HG03280 (cell line): ENCODE data around the gene GSG1.
"Not testable (repeated sequence)": the region's sequence is repeated elsewhere in the genome, so short reads cannot be mapped to it uniquely, and the experiment has no call there.

Experiments used
- ATAC-seq: cut with Tn5 transposase; IDR thresholded peaks from one replicate; pipeline ENCODE4 v1.9.1; 2021; ENCODE audit warnings: mild to moderate bottlenecking, moderate library complexity; ENCODE audit not compliant: unreplicated experiment

Gene GSG1

DNA sequence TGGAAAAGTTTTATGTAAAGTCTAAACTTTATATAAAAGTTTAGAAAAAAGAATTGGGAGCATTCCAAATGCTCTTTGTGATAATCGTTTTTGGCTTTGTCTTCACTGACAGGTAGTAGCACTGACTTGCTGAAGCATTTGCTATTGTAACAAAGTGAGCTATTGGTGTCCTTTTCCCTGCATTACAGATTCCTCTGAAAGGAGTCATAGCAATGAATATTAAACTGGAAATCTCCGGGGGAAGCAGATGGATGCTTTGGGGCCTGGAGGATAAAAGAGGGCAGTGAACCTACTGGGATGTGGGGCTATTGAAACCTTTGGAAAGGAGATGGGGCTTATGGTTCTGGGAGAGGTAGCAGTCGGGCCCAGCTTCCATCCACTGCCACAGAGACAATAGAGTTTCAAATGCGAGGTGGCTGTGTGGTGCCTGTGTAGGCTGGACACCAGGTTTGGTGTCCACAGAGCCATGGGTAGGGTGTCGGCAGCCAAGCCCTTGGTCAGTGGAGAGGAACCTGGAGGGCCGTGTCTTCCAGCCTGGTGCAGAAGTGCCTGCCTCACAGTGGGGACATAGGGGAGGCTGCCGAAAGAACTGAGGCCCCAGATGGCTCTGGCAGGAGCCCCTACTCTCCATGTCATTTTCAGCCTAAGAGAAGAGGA is 10.1 kb downstream of the GSG1 start:
- ATAC-seq = no peak

DNA sequence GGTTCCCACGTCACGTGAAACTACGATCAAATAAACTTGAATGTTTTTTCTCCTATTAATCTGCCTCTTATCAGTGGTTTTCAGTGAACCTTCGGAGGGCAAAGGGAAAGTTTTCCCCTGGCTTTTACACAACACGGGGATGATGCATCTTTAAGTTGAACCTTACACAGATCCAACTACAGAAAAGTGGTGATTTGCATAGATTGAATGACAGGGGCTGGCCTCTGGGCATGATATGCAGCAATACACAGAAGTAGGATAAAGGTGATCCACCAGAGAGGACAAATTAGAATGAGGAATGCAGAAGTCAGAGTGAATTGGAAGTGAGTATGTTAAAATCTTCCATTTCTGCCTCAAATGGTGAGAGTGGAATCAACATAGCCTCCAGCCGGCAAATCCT is 11.6 kb downstream of the GSG1 start:
- no peak for ATAC-seq

DNA sequence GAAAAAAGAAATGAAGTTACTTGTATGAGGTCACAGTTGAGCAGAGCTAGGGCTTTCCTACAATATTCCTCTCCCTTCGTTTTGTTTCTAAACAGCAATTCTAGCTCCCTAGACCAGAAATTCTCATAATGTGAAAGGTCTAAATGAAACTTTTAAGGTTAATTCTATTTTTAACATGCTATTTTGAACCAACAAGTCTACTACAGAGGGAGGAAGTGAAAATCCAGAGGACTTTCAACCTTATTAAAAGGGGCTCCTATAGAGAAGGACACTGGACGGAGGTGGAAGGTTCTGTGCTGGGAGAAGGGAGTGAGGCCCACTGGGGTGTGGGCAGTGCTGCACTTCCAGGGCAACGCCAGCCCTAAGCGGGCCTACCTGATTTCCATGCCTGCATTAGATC is 13.4 kb downstream of the GSG1 start:
- ATAC-seq = no peak

DNA sequence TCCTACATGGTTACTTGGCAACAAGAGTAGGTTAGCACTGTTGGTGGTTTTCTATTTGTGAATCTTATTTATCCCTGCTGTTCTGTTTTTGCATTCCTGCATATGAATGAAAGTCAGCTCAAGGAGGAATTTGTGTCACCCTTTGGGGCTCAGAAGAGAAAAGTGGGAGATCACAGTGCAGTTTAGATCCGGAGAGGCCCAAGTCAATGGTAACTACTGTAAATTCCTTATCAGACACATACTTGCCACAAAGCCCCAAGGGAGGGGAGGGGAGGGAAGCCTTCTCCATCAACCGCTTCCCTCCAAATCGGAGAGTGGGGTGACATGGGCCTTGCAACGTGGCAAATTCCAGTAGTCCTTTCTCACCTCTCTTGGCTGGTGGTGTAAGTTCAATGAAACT is 15.0 kb downstream of the GSG1 start:
- ATAC-seq = no peak

DNA sequence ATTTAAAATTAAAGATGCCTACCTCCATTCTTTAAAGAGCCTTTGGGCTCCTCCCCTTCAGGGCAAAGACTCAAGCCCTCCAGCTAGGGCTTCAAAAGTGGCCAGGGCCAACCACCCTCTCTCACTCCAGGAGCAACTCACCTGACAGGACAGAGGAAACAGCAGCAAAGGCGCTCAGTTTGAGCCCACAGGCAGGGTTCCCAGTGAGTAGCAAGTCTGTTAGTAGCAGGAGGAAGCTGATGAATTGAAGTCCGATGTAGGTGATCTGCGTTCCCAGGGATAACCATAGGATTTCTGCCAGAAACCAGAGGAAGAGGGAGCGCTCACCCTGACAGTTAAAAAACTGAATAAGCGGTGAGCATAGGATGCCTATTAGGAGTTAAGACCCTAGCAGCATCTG is 15.7 kb downstream of the GSG1 start:
- no peak for ATAC-seq

DNA sequence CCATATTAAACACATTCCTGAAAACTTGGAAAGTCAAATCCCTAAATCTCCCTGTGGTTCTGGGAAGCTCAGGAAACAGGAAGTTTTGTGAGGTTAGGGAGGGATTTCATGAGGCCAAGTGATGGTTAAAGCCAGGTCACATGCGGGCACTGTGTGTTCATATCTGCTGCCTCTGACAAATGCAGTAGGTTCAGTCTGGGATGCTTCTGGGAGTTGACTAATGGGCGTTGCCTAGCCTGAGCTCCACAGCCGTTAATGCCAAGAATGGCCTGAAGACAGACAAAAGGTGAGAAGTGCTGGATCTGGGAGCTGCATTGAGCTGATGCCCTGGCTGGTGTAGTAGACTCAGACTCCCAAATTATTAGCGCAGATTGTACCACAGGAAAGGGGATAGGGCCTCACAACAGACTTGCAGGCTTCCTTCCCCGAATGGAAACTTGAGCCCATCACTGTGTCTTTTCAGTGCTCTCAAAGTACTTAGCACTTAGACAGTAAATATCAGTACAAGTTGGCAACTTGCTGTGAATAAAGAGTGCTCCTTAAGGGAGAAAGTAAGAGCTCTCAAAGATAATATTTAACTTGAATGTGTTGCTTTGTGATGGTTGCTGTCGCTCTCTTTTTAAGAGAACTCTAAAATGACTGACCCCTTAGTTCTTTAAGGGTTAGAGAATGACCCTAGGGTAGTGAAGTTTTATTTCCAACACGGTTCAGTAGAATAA is 17.3 kb downstream of the GSG1 start:
- ATAC-seq = no peak

DNA sequence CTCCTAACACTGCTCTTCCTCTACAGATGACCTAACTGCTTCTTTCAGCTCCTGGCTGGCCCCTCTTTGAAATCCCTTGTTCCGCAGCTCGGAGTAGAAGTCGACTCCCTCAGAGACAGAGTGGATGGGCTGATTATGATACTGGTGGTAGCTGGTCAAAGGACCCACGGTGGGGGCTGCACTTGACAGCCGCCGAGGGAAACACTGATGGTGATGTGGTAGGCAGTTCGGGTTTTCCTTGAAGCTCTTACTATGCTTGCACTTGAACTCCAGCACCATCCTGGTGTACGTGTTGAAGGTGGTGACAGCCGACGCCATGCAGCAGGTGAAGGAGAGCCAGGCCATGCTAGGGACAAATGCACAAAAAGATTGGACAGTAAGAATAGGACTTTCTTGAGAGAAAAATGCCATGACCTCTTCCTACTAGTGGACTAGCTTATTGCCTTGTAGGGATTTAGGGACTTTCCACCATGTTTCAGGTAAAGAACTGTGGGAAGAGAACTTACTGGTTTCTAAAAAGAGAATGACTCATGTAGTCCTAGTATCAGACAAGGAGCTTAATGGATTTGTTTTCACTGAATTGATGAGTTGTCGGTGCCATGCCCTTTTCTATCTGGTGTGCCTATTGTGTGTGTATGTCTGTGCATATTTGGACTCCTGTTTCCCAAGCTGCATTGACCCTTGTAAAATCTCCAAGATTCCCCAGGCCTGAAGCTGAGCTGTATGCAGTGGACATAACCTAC is 18.4 kb downstream of the GSG1 start:
- no peak for ATAC-seq

DNA sequence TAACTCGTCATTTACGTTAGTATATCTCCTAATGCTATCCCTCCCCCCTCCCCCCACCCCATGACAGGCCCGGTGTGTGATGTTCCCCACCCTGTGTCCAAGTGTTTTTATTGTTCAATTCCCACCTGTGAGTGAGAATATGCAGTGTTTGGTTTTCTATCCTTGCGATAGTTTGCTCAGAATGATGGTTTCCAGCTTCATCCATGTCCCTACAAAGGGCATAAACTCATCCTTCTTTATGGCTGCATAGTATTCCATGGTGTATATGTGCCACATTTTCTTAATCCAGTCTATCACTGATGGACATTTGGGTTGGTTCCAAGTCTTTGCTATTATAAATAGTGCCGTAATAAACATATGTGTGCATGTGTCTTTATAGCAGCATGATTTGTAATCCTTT is 19.8 kb downstream of the GSG1 start:
- ATAC-seq = not testable (repeated sequence)

DNA sequence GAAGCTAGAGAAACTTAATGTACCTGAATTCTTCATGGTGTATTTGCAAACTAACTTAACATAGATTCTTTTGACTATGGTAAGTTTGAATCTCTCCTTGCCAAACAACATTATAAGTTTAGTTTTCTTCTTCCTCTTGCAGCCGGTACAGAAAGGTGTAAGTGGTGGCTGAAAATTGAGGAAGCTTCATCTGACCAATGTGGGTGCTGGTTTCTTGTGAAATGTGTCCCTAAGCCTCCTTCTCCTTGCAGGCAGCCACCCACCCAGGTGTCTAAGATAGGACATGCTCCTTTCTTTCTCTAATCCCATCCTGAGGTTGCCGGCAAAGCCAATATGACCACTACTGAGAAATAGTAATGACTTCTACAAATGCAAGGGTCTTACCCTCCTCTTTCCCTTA is 20.6 kb downstream of the GSG1 start:
- ATAC-seq = no peak

DNA sequence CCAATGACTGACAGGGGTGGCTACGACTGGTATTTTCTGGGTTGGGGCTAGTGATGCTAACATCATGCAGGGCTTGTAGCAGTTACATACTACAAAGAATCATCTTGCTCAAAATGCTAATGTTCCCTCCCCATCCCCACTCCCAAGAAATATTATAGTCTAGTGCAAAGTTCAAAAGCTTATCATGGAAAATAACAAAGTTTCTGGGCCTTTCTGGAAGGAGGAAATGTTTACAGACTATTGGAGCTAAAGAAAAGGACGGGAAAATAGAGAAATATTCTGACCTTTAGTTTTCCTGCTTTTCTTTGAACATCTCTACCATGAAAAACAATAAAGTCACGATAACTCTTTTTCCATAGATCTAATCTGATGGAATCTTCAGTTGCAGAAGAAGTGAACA is 23.2 kb downstream of the GSG1 start:
- no peak for ATAC-seq

DNA sequence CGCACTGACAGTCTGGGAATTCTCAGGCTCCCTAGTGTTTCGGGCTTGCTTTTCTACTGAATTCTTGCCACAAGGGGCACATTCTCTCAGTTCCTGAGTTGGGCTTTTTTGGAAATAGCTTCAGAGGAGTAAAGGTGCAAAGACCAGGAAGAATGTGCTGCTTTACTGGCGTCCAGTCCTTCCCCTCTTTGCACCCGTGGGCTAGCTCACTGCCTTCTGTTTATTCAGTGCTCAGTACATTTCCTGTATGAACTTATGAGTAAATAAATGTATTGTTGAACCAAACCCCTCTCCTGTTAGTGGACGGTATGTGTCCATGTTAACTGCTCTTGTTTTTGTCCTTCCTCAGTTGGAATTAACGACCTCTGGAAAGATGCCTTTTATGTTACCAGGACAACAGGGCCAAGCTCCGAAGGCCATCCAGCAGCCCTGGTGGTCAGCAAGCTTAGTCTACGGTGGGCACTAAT is 24.0 kb downstream of the GSG1 start:
- ATAC-seq = no peak

DNA sequence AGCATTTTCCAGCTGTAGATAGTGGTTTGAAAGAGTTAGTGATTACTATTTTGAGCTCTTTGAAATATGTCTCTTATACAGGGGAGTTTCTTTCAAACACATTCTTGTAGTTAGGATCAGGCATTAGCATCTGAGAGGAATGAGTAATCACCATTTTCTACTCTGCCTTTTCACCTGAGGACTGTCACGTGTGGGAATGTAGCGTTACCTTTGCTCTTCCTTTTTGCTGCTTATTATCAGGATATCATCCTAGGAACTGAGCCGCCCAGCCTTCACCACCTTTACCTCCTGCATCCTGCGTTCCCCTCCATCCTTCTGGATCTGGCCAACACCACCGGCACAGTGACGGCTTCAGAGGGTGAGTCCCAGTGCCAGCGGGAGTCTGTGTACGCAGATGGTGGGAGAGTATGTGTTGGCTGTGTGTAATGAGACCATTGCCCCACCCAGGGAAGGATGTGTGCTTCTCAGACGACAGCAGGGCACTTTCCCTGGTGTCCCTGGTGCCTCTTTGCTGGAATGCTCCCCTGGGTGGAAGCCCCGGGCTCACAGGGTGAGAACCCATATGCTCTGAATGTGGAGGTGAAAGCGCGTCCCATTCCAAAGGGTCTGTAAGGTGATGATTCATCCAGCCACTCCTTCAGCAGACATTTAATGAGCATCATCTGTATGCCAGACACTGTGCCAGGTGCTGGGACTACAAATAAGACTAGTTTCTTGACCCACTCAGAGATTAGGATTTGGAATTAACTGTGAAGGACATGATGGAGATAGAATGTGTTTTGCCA is 27.5 kb downstream of the GSG1 start:
- no peak for ATAC-seq

DNA sequence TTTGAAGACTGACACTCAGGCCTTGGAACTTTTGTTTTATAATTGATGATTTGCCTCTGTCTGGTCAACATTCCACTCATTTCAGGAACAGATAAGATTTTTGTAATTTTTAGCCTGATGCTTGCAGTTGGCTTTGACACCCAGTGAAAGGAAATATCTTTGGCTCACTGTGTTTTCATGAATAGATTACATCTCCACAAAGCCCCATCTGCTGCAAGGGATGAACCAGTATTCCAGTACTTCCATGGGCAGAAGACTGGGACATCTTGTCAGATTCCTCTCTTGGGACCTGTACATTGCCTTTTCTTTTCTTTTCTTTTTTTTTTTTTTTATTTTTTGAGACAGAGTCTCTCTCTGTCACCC is 28.4 kb downstream of the GSG1 start:
- ATAC-seq = no peak

DNA sequence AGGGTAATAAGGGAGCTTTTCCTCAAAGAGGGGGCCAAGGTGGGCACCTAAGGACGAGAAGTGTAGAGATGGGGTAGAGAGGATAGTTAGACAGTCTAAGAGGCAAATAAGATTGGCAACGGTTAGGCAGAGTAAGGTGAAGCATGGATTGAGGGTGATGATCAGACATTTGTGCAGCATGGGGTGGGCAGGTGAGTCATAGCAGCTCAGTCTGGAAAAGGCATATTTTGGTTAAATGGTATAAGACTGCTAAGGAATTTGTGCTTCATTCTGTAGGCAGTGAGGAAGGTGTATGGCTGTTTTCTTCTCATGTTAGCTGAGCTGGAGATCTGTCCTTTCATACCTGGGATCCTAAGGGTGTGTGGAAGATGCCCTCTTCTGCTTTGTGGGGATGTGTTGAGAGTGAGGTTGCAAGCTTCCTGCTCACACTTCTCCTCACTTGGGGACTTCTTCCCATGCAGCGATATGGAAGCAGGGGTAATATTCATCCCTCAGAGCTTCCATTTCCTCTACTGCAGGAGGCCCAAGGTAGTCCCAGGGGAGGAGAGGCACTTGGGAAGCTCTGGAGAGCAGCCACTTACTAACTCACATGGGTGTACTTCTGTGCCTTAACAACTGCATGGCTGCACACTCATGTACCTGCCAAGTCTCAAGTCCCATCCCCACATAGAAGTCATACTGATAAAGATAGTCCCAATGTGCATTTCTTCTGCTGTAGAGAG is 28.9 kb downstream of the GSG1 start:
- no peak for ATAC-seq

DNA sequence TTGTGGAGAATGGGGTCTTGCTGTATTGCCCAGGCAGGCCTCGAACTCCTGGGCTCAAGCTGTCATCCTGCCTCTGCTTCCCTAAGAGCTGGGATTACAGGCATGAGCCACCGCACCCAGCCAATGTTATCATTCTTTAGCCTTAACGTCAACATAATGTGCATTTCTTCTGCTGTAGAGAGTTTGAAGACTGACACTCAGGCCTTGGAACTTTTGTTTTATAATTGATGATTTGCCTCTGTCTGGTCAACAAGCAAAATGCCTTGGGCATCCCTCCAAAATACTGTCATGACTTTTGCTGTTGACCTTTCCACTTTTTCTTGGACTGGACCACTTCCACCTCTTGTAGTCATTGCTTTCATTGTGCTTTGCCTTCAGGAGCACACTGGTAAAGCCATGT is 30.3 kb downstream of the GSG1 start:
- no peak for ATAC-seq

DNA sequence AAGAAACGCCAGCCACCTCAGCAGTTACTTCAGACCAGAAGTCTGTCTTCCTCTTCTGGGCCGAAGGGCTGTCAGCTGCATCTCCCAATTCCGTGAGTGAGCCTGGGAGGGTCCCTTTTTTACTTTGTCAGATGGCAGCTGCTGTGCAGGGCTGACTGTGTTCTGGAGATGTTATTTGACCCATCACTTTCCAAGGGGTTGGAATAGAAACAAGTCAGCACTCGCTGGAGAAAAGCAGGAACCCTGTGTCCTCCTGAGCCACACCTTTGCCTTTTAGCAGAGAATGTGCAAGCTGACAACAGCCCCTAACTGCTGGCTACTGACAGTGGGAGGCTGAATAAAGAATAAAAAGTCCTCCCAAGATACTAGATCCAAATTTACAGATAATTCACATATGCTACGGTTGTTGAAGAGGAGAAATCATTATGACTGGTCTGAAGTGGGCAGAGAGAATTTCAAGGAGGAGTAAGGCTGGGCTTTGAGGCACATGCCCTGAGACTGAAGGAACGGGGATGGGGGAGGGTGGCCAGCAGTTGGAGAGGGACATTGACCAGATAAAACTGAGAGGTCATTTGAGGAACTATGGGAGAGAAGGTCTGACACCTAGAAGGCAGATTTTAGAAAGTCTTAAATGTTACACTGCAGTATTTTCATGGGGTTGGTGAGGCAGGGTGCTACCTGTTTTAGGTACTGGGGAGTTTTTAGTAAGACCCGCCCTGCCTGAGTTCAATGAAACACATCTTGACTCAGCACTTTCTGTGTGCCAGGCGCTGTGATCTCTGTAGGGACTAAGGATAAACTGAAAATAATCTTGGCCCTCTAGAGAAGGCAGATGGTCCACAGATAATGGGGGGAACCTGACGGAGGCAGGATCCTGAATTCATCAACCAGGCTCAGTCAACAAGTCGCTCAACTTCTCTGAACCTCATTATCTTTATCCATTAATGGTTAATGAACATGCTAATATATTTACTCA is 31.9 kb downstream of the GSG1 start:
- ATAC-seq = no peak

DNA sequence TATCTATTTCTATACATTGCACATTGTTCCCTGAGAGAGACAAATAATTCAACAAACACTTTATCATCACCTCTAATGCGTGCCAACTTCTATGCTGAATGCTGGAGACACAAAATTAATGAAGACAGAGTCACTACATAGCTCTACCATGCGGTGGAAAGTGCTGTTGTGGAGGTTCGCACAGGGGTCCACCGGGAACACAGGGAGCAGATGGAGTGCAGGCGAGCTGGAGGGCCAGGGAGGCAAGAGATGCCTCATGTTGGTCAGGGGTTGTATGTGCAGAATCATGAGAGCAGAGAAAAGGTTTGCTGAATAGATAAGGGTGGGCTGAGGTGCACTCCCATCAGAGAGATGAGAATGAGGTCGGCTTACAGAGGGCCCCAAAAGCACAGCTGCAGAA is 34.1 kb downstream of the GSG1 start:
- ATAC-seq = no peak

DNA sequence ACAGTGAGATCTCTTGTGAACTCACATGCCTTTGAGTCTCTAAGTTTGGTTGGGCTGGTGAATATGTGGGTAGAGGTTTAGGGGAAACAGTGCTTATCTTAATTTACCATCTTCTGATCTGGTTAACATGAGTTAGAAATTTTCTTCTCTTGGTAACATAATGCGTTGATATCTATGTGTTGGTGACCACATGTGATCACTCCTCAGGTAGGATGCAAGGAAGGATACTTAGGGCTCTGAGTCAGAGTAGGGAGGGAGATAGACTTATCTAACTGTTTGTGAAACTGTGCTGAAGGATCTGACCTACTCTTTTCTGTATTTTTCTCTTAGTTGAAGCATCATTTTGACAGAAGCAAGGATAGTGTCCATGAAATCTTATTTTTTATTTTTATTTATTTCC is 36.1 kb downstream of the GSG1 start:
- ATAC-seq = no peak

DNA sequence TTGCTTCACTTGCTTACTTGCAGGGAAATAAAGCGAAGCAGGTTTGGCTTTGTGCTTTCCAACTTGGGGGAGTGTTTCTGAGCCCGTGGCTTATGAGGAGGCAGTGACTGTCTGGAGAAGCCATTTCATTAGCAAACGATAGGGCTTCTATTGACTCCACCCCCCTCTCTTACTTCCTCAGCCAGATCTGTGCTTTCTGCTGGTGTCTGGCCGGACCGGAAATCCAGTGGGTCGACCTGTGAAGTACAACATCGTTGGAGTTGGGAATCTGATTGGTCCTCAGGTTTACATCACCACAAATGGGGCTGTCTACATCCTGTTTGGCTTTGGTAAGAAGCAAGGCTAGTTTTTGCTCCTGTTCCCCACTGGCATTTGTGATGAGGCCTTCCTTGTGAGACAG is 37.0 kb downstream of the GSG1 start:
- ATAC-seq = no peak

DNA sequence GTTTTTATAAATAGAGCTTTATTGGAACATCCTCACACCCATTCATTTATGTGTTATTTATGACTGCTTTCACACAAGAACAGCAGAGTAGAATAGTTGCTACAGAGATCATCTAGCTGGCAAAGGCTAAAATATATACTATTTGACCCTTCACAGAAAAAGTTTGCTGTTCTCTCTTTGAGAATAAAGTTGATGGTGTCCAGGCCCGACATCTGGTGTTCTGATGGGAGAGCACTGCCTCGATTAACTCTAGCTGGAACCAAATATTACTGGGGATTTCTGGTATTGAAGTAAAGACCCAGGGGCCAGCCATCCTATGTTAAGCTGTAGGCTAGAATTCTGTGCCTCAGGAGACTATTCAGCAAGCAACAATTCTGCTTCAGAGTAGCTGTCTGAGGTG is 37.5 kb downstream of the GSG1 start:
- no peak for ATAC-seq
